Mucosa of descending colon (tissue), 3 donors: Measurements from ENCODE around the gene PEMT. TPM values are rescaled to one million over a fixed set of nuclear protein-coding genes. Genes with fewer than 3 reads are reported as not detected.

Experiments
- ATAC-seq: fragments of 200-7000 bp; cut with Tn5 transposase; one replicate; pipeline ENCODE4 v1.9.1; 2020; ENCODE audit warnings: mild to moderate bottlenecking, moderate library complexity
- DNase-seq, 3 donors: peaks; one replicate each; pipeline ENCODE4 v3.0.0-alpha.2; 2020
- H3K36me3 ChIP-seq: fragments of 200-600 bp; one replicate; pipeline ENCODE4 v1.8.0; 2021; ENCODE audit warnings: low read depth, mild to moderate bottlenecking
- H3K4me1 ChIP-seq: fragments of 200-600 bp; one replicate; pipeline ENCODE4 v1.8.0; 2021; ENCODE audit warnings: low read depth, mild to moderate bottlenecking
- H3K4me3 ChIP-seq: fragments of 200-600 bp; one replicate; pipeline ENCODE4 v1.8.0; 2021; ENCODE audit warnings: mild to moderate bottlenecking
- H3K9me3 ChIP-seq: fragments of 200-600 bp; one replicate; pipeline ENCODE4 v1.8.0; 2021; ENCODE audit warnings: mild to moderate bottlenecking
- intact Hi-C, 2 donors: fragments of 100-400 bp; cut with DNase I in 1 of 2; cut with micrococcal nuclease in 1 of 2; formaldehyde crosslinking; loops; one replicate each; pipeline versions ENCODE4 v1.11.0 to v1.11.1; 2022; cut with DNase I, micrococcal nuclease
- total RNA-seq, 3 donors: library from RNA; stranded (reverse); fragmentation: NEBNext Ultra II Directional in 2 of 3; extraction: Animal tissue kit (Norgen Biotek cat#: 25700) in 2 of 3; gene quantifications; one replicate each; pipeline versions ENCODE4 v1.2.1 to v1.2.4, GENCODE V29; 2021 to 2023
- TF ChIP-seq, protein P1 (sequence below): fragments of 200-600 bp; IDR thresholded peaks from one replicate; pipeline ENCODE4 v1.8.0; 2022; ENCODE audit warnings: antibody characterized with exemption, mild to moderate bottlenecking
- donor health status: DM: no; HTN: no; CAD: no; lungs with moderate emphysema.
- donor health status: DM: no; HTN: no; CAD: no.
- donor health status: DM: no; HTN: yes; CAD: no.

Gene PEMT
- total RNA-seq, 3 donors from 2014 or later = 15.4 to 18.3 (median 16.1) TPM

DNA sequence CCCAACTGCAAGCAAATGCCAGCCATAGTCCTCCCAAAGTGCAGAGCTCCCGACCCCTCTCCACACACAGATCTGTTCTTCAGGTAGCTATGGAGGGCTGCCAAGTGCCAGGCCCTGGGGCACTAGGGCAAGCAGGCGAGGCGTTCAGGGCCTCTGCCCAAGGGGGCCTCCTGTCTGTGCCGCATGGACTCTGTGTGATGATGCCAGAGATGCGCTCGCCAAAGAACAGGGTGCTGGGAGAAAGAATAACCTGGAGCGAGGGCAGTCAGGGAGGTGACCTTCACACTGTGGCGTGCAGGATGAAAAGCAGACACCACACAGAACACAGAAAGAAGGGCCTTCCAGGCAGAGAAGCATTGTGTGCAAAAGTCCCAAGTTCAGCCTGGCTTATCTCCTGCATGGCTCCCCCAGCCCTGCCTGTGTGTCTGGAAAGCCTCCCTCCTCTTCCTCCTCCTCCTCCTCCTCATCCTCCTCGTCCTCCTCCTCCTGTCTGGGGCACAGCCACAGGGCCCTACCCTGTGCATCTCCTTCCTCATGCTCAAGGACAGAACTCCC is 44.2 kb downstream of the PEMT start:
- H3K4me3 ChIP-seq = no peak overlapping the region
- TF ChIP-seq, protein P1, sequence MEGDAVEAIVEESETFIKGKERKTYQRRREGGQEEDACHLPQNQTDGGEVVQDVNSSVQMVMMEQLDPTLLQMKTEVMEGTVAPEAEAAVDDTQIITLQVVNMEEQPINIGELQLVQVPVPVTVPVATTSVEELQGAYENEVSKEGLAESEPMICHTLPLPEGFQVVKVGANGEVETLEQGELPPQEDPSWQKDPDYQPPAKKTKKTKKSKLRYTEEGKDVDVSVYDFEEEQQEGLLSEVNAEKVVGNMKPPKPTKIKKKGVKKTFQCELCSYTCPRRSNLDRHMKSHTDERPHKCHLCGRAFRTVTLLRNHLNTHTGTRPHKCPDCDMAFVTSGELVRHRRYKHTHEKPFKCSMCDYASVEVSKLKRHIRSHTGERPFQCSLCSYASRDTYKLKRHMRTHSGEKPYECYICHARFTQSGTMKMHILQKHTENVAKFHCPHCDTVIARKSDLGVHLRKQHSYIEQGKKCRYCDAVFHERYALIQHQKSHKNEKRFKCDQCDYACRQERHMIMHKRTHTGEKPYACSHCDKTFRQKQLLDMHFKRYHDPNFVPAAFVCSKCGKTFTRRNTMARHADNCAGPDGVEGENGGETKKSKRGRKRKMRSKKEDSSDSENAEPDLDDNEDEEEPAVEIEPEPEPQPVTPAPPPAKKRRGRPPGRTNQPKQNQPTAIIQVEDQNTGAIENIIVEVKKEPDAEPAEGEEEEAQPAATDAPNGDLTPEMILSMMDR = no peak
- H3K4me1 ChIP-seq = no peaks in the 10 kb centered on the region
- no peak for ATAC-seq
- DNase-seq = no peak
- H3K9me3 ChIP-seq = no peaks in the 10 kb centered on the region
- intact Hi-C loops = no loop called here
- no peaks in the 10 kb centered on the region for H3K36me3 ChIP-seq

DNA sequence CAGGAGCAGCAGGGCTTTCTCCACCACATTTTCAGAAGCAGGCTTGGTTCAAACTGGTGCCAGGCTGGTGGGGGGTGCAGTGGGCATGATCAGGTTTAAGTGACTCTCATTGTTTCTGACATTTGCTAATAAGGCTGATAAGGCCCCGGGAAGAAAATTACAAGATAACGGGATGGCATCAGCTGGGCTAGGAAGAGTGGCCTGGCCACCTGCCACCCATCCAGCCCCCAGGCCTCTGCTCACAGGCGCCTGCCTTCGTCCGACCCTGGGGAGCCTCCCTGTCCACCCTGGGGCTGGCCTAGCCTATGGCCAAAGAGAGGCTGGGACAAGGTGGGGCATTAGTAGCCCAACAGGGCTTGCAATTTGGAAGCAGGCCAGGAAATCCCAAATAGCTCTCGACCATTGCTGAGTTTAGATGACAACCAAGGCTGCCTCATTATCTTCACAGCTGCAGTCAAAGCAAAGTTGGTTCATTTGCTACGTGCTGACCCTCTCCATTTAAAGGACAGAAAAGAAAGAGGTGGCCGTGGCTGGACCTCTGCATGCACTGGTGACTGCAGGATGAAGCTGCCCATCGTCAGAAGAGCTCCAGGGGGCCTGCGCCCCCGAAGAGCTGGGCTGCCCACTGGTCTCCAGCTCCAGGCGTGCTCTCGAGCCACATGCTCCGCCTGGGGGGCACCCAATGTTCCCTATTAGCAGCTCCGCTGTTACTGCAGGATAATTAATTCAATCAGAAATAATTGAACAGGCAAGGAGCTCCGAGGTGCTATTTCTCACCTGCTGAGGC is 44.9 kb downstream of the PEMT start:
- Histone ChIP-seq H3K36me3 (no peaks in the 10 kb centered on the region), H3K4me3 (no peak overlapping the region), H3K9me3 (no peaks in the 10 kb centered on the region), H3K4me1 (no peaks in the 10 kb centered on the region)
- DNase-seq (no peak), ATAC-seq (no peak)
- intact Hi-C loops = no loop called here
- TF ChIP-seq, protein P1 = no peak

DNA sequence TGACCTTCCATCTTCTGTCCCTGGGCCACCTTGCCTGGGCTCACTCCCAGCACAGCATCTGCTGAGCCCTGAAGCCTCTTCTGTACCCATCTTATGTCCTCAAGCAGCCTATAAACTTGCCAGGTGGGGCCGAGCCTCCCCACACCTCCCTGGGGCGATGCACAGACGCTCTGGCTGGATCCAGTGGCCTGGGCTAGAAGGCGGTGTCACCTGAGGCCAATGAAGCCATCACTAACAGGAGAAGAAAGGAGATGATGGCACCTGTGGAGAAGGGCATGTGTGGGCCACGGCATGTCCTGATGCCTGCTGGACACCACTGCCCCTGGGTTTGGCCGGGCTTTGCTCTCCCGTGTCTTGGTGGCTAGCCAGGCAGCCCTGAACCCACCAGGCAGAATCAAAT is 45.5 kb downstream of the PEMT start:
- no peak for ATAC-seq
- H3K9me3 ChIP-seq = no peaks in the 10 kb centered on the region
- DNase-seq = no peak
- no peak overlapping the region for H3K4me3 ChIP-seq
- H3K4me1 ChIP-seq = no peaks in the 10 kb centered on the region
- intact Hi-C loops = no loop called here
- TF ChIP-seq, protein P1 = no peak
- H3K36me3 ChIP-seq = no peaks in the 10 kb centered on the region

DNA sequence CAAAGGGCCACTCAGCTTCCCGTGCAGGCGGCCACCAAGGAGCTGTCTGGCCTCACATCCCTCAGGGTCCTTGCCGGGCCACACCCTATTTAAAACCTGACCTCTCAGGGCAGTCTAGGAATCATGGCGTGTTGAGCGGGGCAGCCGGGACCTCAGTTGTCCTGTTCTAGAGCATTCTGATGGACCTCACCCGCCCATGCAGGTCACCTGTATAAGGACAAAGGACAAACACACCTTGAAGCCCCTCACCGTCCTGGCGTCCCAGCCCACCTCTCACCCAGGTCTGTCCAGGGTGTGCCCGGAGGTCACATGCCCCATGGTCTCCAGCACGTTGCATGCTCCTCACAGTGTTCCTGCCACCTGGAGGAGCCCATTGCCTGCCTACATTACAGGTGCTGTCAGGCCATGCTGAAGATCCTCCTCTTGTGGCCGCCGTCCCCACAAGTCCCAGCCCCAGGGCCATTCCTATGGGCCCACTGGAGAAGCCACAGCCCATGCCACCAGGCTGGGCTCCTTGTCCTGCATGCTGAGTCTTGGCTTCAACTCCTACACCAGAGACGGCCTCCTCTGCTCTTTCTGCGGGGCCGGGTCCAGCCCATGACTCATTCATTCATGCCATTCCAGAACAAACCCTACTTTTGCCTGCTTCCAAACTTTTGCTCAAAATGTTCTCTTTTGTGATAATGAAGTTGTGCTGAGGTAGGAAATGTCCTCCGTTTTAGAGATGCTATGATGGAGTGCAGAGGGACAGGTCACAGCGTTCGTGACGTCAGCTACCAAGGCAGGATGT is 46.3 kb downstream of the PEMT start:
- intact Hi-C loops = no loop called here

DNA sequence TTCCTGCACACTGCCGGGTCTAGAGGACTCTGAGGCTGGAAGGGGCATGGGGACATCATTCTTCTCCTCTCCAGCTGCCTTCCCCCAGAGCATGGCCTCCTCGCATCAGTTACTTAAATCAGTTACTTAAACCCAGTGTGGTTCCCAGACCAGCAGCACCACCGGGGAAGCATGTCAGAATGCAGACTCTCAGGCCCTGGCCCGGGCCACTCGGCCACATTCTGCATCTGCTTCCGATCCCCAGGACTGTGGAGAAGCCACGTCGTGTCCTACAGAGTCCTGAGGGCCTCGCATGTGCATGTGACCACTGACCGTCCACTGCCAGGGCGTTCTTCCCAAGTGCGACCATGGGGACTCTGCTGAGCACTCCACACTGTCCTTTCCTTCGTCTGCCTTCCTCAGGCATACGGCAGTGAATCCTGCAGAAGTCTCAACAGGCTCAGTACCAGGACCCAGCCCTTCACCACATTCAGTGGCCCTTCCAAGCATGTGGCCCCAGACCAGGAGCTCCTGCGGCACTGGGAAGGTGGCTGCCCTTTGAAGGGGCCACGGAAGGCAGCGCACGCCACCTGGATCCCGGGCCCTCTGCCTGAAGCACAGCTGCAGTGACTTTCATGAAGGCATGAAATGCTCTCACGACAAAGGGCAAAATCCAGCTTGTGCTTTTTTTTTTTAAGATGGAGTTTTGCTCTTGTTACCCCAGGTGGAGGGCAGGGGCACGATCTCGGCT is 48.4 kb downstream of the PEMT start:
- Histone ChIP-seq H3K9me3 (no peaks in the 10 kb centered on the region), H3K4me3 (no peak overlapping the region), H3K36me3 (peaks cover 4% of the 10 kb centered on the region), H3K4me1 (peaks cover 16% of the 10 kb centered on the region)
- DNase-seq (no peak), ATAC-seq (no peak)
- TF ChIP-seq, protein P1 = no peak
- intact Hi-C loops = no loop called here

More for the DNA sequence above, 46.3 kb downstream of the PEMT start:
- Histone ChIP-seq H3K4me3 (no peak overlapping the region), H3K9me3 (no peaks in the 10 kb centered on the region), H3K36me3 (no peaks in the 10 kb centered on the region), H3K4me1 (no peaks in the 10 kb centered on the region)
- ATAC-seq = no peak
- TF ChIP-seq, protein P1 = no peak
- no peak for DNase-seq
